Suprapubic skin (tissue), 4 donors: Measurements from ENCODE around the gene CCDC60. TPM values are rescaled to one million over a fixed set of nuclear protein-coding genes. Genes with fewer than 3 reads are reported as not detected.

Experiments used
- DNase-seq, 2 donors: peaks; one replicate each; pipeline ENCODE4 v3.0.0-alpha.2; 2019; ENCODE audit warnings: low spot score in 2 of 2
- H3K27ac ChIP-seq: fragments of 200-600 bp; sonication (generic); one replicate; pipeline ENCODE4 v1.5.1; 2019
- H3K27me3 ChIP-seq: fragments of 200-600 bp; sonication (generic); one replicate; pipeline ENCODE4 v1.5.1; 2019
- H3K36me3 ChIP-seq: fragments of 200-600 bp; sonication (generic); one replicate; pipeline ENCODE4 v1.5.1; 2019
- H3K4me1 ChIP-seq: fragments of 200-600 bp; sonication (generic); one replicate; pipeline ENCODE4 v1.5.1; 2019
- H3K4me3 ChIP-seq: fragments of 200-600 bp; sonication (generic); one replicate; pipeline ENCODE4 v1.5.1; 2019; ENCODE audit warnings: mild to moderate bottlenecking
- H3K9me3 ChIP-seq: fragments of 200-600 bp; sonication (generic); one replicate; pipeline ENCODE4 v1.5.1; 2019
- CTCF ChIP-seq, 2 donors: fragments of 200-600 bp in 1 of 2; fragments of 450-650 bp in 1 of 2; sonication (generic) in 1 of 2; IDR thresholded peaks; one replicate each; pipeline ENCODE4 v1.5.1; 2016 to 2019; ENCODE audit warnings: antibody characterized with exemption in 2 of 2, mild to moderate bottlenecking in 1 of 2, moderate library complexity in 1 of 2
- EP300 ChIP-seq: sonication (generic); formaldehyde crosslinking; IDR thresholded peaks from one replicate; pipeline ENCODE4 v1.6.1; 2017; ENCODE audit warnings: antibody characterized with exemption
- POLR2A ChIP-seq, 2 donors: fragments of 450-650 bp; IDR thresholded peaks; one replicate each; pipeline ENCODE4 v1.6.1; 2017; ENCODE audit warnings: antibody characterized with exemption in 2 of 2, mild to moderate bottlenecking in 2 of 2, moderate library complexity in 2 of 2
- POLR2AphosphoS5 ChIP-seq, 3 donors: sonication (generic); formaldehyde crosslinking; IDR thresholded peaks; one replicate each; pipeline ENCODE4 v1.6.1; 2017; ENCODE audit warnings: antibody characterized with exemption in 3 of 3
- WGBS: methylation state at CpG from one replicate; pipeline ENCODE4 v1.1.5; 2018; 5-methylcytosine and 5-hydroxymethylcytosine counted together
- total RNA-seq, 4 donors: library from RNA; depleted of rRNA; stranded (reverse); fragments of >200 nt; gene quantifications; one replicate each; pipeline ENCODE4 v1.1.0, GENCODE V29; 2016

Gene CCDC60
- total RNA-seq, 4 donors from 2014 or later: not detected

- WGBS: 90% methylated on average over 4 of the region's 4 CpGs
- no peaks in the 10 kb centered on the region for H3K4me1 ChIP-seq
- no peaks in the 10 kb centered on the region for H3K36me3 ChIP-seq
- no peak for TF ChIP-seq CTCF (IDR thresholded peaks at IDR 0.05)
- no peak for TF ChIP-seq POLR2AphosphoS5 (IDR thresholded peaks at IDR 0.05)
- no peak for TF ChIP-seq POLR2A (IDR thresholded peaks at IDR 0.05)
- no peak for TF ChIP-seq EP300
- no peaks in the 10 kb centered on the region for H3K9me3 ChIP-seq
- no peak overlapping the region for H3K27ac ChIP-seq
- no peak overlapping the region for H3K4me3 ChIP-seq
- DNase-seq: no peak
- H3K27me3 ChIP-seq: no peaks in the 10 kb centered on the region
These were observed 22.7 kb upstream of the CCDC60 start for GRCh38 chr12:119311878-119312277.

GRCh38 chr12:119312904-119313303 is 21.6 kb upstream of the CCDC60 start:
- Histone ChIP-seq H3K9me3 (no peaks in the 10 kb centered on the region), H3K27ac (no peak overlapping the region), H3K36me3 (no peaks in the 10 kb centered on the region), H3K27me3 (no peaks in the 10 kb centered on the region), H3K4me3 (no peak overlapping the region), H3K4me1 (no peaks in the 10 kb centered on the region)
- no peak for TF ChIP-seq POLR2AphosphoS5 (IDR thresholded peaks at IDR 0.05)
- no peak for TF ChIP-seq CTCF (IDR thresholded peaks at IDR 0.05)
- TF ChIP-seq EP300: no peak
- WGBS: 75% methylated on average over 1 of the region's 1 CpG
- no peak for DNase-seq

- TF ChIP-seq POLR2AphosphoS5 (IDR thresholded peaks at IDR 0.05) (no peak), POLR2A (IDR thresholded peaks at IDR 0.05) (no peak), EP300 (no peak), CTCF (IDR thresholded peaks at IDR 0.05) (no peak)
- Histone ChIP-seq H3K4me1 (no peaks in the 10 kb centered on the region), H3K36me3 (no peaks in the 10 kb centered on the region), H3K9me3 (no peaks in the 10 kb centered on the region), H3K27ac (no peak overlapping the region), H3K4me3 (no peak overlapping the region), H3K27me3 (no peaks in the 10 kb centered on the region)
- DNase-seq: no peak
- 97% methylated on average over 5 of the region's 5 CpGs for WGBS
These were observed 20.2 kb upstream of the CCDC60 start for GRCh38 chr12:119314290-119314689.

- no peak overlapping the region for H3K4me3 ChIP-seq
- no peaks in the 10 kb centered on the region for H3K9me3 ChIP-seq
- WGBS: 52% methylated on average over 2 of the region's 2 CpGs
- no peaks in the 10 kb centered on the region for H3K4me1 ChIP-seq
- H3K27me3 ChIP-seq: no peaks in the 10 kb centered on the region
- no peak overlapping the region for H3K27ac ChIP-seq
- no peak for DNase-seq
- no peaks in the 10 kb centered on the region for H3K36me3 ChIP-seq
- no peak for TF ChIP-seq CTCF (IDR thresholded peaks at IDR 0.05)
- TF ChIP-seq POLR2A (IDR thresholded peaks at IDR 0.05): no peak
- no peak for TF ChIP-seq POLR2AphosphoS5 (IDR thresholded peaks at IDR 0.05)
- no peak for TF ChIP-seq EP300
These were observed 14.9 kb upstream of the CCDC60 start for GRCh38 chr12:119319638-119320037.

- no peak for TF ChIP-seq POLR2A (IDR thresholded peaks at IDR 0.05)
- TF ChIP-seq EP300: no peak
- TF ChIP-seq POLR2AphosphoS5 (IDR thresholded peaks at IDR 0.05): no peak
- TF ChIP-seq CTCF (IDR thresholded peaks at IDR 0.05): no peak
- Histone ChIP-seq H3K27me3 (no peaks in the 10 kb centered on the region), H3K36me3 (no peaks in the 10 kb centered on the region), H3K27ac (no peak overlapping the region), H3K4me1 (peaks cover 3% of the 10 kb centered on the region), H3K4me3 (no peak overlapping the region), H3K9me3 (no peaks in the 10 kb centered on the region)
- DNase-seq: no peak
- WGBS: 39% methylated on average over 2 of the region's 2 CpGs
These were observed 13.9 kb upstream of the CCDC60 start for GRCh38 chr12:119320678-119321077.
